ENCODE measurements around the gene PRKD2. TPM values are rescaled to one million over a fixed set of nuclear protein-coding genes. Genes with fewer than 3 reads are reported as not detected.

Gene PRKD2
- total RNA-seq, 1 donor from 2014 or later = 63.6 TPM

DNA sequence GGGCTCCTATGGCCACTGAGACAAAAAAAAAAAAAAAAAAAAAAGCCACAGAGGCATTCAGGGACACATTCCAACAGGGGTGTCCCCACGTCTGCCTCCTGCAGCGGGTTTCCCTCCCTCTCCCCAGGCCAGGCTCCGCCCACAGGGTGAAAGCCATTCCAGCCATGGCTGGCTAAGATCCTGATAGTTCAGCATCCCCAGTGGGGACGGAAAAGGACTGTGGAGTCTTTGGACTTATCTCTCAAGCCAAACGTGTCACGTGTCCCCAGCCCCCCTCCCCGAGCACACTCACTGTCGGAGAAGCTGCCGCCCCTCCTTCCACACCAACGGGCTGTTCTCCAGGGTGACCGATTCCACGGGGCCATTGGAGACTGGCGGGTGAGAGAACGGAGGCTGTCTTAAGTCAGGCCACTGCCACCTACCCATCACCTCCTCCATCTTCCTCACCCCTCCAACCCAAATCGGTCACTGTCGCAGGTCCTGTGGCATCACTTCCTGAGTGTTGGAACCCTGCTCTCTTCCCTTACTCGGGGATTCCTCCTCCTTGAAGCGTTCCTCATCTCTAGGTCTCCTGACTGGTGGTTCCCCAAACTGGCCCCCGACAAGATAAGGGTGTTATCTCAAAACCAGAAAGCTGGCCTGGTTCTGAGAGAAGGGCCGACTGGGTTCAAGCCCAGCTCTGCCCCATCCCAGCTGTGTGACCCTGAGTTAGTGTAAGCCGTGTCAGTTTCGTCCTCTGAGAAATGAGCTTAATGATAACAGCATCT is 19.8 kb upstream of the PRKD2 start:
- no peak for DNase-seq (ENCODE audit: low read depth)
- Histone ChIP-seq H3K4me3 (ENCODE audit: low read depth, low read length) (no peak overlapping the region), H3K27me3 (ENCODE audit: control insufficient read depth, insufficient read depth, low read length) (no peaks in the 10 kb centered on the region), H3K36me3 (ENCODE audit: control insufficient read depth, insufficient read depth, low read length) (peaks cover 6% of the 10 kb centered on the region)
- TF ChIP-seq, protein P1, sequence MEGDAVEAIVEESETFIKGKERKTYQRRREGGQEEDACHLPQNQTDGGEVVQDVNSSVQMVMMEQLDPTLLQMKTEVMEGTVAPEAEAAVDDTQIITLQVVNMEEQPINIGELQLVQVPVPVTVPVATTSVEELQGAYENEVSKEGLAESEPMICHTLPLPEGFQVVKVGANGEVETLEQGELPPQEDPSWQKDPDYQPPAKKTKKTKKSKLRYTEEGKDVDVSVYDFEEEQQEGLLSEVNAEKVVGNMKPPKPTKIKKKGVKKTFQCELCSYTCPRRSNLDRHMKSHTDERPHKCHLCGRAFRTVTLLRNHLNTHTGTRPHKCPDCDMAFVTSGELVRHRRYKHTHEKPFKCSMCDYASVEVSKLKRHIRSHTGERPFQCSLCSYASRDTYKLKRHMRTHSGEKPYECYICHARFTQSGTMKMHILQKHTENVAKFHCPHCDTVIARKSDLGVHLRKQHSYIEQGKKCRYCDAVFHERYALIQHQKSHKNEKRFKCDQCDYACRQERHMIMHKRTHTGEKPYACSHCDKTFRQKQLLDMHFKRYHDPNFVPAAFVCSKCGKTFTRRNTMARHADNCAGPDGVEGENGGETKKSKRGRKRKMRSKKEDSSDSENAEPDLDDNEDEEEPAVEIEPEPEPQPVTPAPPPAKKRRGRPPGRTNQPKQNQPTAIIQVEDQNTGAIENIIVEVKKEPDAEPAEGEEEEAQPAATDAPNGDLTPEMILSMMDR (IDR thresholded peaks at IDR 0.05; ENCODE audit: insufficient read depth, low read length, poor library complexity, severe bottlenecking) = no peak

DNA sequence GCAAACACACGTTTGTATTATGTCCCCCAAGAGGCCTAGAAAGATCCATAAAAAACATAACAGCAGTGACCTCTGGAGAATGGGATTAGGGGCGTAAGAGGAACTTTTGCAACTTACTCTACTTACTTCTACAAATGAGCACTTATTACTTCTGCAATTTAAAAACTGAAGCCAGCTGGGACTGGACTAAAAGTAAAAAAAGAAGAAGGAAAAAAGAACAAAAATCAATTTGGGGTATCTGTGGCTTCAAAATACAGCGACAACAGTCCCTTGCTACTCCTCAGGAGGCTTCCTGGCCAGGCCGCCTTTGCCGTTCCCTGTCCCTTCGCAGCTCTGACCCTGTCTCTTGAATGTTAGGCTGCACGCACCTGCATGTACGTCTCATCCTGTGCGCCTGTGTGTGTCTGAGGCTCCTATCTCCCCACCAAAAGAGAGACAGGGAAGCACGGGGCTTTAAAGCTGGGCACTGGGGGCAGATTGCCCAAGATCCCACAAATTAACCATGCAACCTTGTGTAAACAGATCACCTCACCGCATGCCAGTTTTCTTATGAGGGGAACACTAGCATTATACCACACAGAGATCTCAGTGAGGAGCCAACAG is 16.9 kb upstream of the PRKD2 start:
- H3K4me3 ChIP-seq (ENCODE audit: low read depth, low read length) = no peak overlapping the region
- peaks cover 12% of the 10 kb centered on the region for H3K36me3 ChIP-seq (ENCODE audit: control insufficient read depth, insufficient read depth, low read length)
- H3K27me3 ChIP-seq (ENCODE audit: control insufficient read depth, insufficient read depth, low read length) = no peaks in the 10 kb centered on the region
- TF ChIP-seq, protein P1 (IDR thresholded peaks at IDR 0.05; ENCODE audit: insufficient read depth, low read length, poor library complexity, severe bottlenecking) = no peak
- DNase-seq (ENCODE audit: low read depth) = no peak

DNA sequence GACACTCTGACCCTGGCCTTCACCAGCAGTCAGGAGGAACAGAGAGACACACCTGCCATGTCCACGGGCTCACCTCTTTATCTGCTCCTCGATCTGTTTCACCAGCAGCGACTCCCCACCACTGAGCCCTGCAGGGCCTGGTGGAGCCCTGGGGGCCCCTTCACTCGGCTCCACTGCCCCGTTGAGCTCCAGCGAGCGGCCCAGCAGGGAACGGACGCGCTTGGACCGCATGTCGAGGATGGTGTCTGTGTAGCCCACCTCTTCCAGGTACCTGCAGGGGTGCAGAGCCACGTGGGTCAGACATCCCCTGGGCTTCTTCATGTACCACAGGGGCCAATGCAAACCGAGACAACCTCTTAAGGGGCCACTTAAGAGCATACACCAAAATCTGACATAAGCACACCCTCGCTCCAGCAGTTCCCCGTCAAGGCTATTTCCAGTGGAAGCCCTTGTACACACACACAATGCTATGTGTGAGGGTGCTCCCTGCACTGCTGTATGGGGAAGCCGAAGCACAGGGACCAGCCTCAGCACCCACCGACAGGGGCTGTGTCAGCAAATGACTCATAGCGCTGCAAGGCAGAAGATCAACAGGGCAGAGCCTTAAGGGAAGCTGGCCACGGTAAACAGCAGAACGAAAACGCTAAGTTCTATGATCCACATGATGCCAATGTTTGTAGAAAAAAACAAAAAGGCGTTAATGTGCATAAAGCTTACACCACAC is 16.2 kb upstream of the PRKD2 start:
- TF ChIP-seq, protein P1 (IDR thresholded peaks at IDR 0.05; ENCODE audit: insufficient read depth, low read length, poor library complexity, severe bottlenecking) = no peak
- Histone ChIP-seq H3K27me3 (ENCODE audit: control insufficient read depth, insufficient read depth, low read length) (no peaks in the 10 kb centered on the region), H3K36me3 (ENCODE audit: control insufficient read depth, insufficient read depth, low read length) (peaks cover 10% of the 10 kb centered on the region), H3K4me3 (ENCODE audit: low read depth, low read length) (no peak overlapping the region)
- DNase-seq (ENCODE audit: low read depth) = no peak

DNA sequence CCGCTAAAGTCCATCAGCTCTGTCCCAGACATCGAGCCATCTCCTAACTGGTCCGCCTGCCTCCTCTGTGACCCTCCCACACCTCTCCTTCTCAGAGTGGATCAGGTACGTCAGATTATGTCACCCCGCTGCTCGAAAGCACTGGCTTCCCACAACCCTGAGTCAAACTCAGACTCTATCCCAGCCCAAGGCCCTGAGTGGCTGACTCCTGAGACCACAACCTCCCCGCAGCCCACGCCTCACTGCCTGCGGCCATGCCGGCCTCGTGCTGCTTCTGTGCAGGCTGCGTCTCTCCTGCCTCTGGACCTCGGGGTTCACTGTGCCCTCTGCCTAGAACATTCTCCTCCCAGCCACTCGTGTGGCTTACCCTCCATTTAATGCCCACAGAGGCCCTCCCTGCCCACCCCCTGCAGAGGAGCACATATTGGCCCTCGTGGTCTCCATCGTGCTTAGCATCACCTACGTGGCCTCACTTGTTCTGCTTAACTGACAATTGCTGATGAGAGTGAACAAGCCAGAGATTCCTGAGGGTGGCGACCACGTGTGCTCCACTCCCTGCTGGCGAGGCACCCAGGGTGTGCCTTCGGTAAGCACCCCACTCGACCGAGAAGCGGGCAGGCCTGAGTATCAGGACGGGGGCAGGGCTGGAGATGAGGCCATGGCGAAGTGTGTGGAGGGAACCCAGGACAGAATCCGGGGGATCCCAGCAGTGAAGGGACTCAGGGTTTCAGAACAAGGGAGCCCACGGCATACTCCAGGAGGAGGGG is 15.4 kb upstream of the PRKD2 start:
- H3K36me3 ChIP-seq (ENCODE audit: control insufficient read depth, insufficient read depth, low read length) = peaks cover 10% of the 10 kb centered on the region

DNA sequence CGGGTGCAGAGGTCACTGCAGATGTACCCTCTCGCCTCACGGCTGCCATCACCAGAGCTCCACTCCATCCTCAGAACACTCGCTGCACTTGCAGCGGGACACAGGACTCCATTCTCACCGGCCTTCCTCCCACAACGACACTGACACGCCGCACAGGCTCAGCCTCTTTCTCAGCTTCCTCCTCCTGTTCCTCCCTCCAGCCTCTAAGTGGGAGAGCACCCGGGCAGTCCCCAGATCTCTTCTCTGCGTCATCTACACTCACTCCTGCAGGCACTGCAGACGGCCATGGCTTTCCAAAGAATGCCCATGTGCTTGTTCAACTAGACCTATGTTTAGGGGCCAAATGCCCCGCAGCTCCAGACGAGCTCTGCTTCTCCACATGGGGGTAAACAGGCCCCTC is 14.7 kb upstream of the PRKD2 start:
- no peak for DNase-seq (ENCODE audit: low read depth)
- peaks cover 11% of the 10 kb centered on the region for H3K36me3 ChIP-seq (ENCODE audit: control insufficient read depth, insufficient read depth, low read length)
- H3K27me3 ChIP-seq (ENCODE audit: control insufficient read depth, insufficient read depth, low read length) = no peaks in the 10 kb centered on the region
- H3K4me3 ChIP-seq (ENCODE audit: low read depth, low read length) = no peak overlapping the region
- TF ChIP-seq, protein P1 (IDR thresholded peaks at IDR 0.05; ENCODE audit: insufficient read depth, low read length, poor library complexity, severe bottlenecking) = no peak

More for the DNA sequence above, 15.4 kb upstream of the PRKD2 start:
- TF ChIP-seq, protein P1 (IDR thresholded peaks at IDR 0.05; ENCODE audit: insufficient read depth, low read length, poor library complexity, severe bottlenecking) = no peak
- Histone ChIP-seq H3K27me3 (ENCODE audit: control insufficient read depth, insufficient read depth, low read length) (no peaks in the 10 kb centered on the region), H3K4me3 (ENCODE audit: low read depth, low read length) (no peak overlapping the region)
- peak; percentile 70 for DNase-seq (ENCODE audit: low read depth)

Measured in kidney epithelial cell (primary cell).